Stimulated activated CD4-positive, alpha-beta T cell treated with anti-CD3 and anti-CD28 coated beads, TNF-alpha, amount 100 ng/mL, for 1 hour (primary cell): ENCODE results near the gene ZNF195.
"Not testable (repeated sequence)": the region's sequence is repeated elsewhere in the genome, so short reads cannot be mapped to it uniquely, and the experiment has no call there.

Source experiments
- DNase-seq, 3 donors: peaks; one replicate each; pipeline ENCODE4 v3.0.0-alpha.2; 2020; ENCODE audit warnings: low read depth in 3 of 3, low spot score in 1 of 3

Gene ZNF195

DNA sequence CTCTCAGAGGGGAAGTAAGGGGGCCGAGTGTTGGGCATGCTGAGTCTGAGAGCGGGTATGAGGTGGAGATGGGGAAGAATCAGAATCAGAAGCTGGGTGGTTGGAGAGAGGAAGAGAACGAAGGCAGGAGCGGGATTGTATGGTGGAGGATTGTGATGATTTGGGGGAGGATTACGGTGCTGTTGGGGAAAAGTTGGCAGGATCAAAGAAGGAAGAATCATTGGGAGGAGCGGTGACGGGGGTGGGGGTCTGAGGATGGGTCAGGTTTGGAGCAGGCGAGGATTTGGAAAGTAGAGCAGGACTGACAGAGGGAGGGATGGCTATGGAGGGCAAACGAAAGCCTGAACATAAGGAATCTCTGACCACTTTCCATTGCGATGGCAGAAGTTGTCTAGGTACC lies 22.1 kb downstream of the ZNF195 start:
- DNase-seq, result no peak

DNA sequence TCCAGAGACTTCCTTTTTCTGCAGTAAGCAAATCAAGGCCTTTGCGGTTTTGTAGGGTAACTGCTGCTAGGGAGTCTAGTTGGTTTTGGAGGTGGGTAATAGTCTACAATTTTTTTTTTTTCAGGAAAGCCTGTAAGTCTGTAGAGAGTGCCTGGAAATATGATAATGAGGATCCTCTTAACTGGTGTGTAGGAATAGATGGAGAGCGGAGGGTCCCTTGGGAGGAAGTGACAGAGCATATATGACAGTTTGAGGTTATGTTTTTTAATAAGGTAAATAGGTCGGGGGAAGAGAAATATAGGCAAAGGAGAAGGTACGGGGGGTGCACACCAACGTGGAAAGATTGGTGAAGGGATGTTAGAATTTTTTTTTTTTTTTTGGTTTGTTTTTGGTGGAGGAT lies 25.9 kb downstream of the ZNF195 start:
- DNase-seq, result no peak

DNA sequence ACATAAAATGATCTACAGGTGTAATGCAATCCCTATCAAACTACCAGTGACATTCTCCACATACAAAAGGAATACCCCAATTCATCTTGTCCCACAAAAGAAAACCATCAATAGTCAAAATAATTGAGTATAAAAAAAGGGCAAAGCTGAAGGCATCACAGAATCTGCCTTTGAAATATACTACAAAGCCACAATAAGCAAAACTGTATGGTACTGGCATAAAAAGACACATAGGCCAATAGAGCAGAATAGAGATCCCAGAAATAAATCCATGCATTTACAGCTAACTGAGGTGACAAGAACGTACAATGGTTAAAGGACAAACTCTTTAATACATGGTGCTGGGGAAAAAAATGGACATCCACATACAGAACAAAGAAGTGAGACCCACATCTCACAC lies 31.8 kb downstream of the ZNF195 start:
- no peak for DNase-seq

DNA sequence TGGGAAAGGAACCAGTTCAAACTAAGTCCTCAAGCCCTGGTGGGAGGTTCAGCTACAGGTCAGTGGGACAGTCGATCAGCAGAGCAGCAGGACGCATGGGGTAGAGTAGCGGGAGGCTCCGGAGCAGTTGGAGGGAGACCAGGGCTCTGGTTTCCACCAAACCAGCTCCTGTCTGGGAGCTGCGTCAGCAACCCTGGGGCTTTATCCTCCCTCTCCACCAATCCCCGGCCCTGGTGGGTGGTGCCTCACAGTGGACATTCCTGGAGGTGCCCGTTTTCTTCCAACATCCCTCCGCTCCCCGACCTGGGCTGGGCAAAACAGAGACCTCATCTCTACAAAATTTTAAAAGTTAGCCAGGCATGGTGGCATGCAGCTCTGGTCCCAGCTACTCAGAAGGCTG lies 32.4 kb downstream of the ZNF195 start:
- DNase-seq, result no peak

DNA sequence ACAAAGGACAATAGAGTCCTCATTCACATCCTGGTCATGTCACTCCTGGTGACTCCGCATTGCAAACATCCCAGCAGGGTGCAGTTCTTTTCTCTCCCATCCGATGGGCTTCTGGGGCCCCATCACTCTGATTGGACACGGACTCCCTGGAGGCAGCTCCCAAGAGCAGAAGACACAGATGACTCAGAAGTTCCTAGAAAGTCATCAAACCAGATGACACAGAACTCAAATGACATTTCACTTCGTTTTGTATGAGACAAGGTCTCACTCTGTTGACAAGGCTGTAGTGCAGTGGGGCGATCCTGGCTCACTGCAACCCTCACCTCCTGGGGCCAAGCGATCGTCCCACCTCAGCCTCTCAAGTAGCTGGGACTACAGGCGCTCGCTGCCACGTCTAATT lies 33.2 kb downstream of the ZNF195 start:
- no peak for DNase-seq

DNA sequence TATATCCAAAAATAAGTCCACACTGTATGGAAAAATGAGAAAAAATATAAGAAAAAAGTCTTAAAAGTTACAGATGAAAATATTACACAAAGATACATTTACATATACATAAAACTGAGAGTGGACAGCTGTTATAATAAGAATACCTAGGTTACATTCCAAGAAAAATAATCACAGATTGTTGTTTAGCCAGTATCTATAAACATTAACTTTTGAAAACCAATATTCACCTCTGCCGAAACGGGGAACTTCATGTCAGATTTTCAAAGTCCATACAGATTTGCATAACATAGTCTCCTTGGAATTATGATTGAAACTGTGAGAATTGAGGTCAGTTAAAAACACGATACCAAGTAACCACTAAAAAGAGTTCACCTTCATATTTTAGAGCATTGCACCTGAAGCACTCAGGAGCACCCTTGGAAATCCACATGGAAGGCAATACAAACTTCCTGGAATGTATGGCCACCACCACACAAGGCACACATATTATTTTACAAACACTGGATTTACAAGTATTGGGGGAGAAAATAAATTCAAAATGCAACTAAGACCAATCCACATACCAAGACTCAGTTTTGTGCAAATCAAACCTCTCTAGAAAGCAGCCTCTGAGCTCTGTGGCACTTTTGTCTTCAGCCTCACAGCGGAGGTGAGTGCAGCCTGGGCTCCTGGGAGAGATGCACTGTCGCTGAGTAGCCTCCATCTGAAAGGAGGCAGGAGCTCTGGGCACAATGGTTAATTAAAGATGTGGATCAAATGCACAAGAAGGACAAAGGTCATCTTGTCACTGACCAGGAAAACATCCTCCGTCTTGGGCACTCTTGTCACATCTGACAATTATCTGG lies 34.4 kb downstream of the ZNF195 start:
- DNase-seq, result no peak

DNA sequence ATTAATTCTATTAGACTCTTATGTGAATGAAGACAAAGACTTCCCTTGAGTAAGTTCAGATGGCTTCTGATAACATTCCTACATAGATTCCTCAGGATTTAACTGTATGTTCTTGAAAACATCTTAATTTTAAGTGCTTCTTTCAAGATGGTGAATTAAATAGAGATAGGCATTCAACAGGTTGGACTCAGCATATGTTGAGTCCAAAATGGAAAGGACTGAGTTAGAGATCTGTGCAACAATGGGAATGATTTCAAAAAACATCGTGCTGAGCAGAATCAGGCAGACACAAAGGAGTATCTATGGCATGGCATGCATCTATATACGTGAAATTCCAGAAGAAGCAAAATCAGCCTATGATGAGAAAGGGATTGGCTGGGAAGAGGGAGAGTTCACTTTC lies 36.2 kb downstream of the ZNF195 start:
- no peak for DNase-seq

DNA sequence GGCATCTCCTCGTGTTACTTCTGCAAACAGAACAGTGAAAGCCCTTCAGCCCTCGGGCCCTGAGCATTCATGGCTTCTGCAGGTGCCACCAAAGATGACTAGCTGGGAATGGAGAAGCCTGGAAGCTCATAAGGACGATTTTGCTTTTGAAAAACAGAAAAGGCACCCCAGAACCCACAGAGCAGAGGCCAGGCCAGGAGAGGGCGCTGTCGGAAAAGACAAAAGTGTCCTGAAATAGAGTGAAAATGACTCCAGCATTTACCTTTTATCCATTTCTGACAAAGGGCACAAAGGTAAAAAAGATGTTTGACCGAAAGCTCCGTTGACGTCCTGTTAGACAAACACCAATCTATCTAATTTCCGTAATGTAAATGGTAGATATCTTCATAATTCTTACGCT lies 37.6 kb downstream of the ZNF195 start:
- peak; percentile 9 to 62 (median 16) for DNase-seq

DNA sequence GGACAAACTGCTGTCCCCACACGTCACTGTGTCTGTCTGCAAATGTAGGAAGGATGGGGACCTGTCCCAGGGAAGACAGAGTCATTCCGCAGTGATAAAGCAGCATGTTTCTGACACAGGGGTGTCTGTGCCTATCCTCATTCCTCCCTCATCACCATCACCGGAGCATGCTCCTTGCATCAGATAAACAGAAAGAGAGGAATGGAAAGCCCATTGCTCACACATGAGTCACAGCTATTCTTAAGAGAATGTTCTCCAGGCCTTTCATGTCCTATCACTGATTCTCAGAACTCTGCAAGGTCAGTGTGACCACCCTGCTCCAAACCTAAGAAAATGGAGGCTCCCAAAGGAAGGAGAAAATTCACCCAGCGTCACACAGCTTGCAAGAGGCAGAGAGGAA lies 38.9 kb downstream of the ZNF195 start:
- DNase-seq, result no peak

DNA sequence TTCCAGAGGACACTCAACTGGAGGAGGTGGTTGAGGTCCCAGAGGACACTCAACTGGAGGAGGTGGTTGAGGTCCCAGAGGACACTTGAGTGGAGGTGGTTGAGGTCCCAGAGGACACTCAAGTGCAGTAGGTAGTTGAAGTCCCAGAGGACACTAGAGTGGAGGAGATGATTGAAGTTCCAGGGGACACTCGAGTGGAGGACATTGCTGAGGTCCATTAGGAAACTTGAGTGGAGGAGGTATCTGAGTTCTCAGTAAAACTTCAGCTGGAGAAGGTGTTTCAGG lies 39.7 kb downstream of the ZNF195 start:
- DNase-seq, result no peak

DNA sequence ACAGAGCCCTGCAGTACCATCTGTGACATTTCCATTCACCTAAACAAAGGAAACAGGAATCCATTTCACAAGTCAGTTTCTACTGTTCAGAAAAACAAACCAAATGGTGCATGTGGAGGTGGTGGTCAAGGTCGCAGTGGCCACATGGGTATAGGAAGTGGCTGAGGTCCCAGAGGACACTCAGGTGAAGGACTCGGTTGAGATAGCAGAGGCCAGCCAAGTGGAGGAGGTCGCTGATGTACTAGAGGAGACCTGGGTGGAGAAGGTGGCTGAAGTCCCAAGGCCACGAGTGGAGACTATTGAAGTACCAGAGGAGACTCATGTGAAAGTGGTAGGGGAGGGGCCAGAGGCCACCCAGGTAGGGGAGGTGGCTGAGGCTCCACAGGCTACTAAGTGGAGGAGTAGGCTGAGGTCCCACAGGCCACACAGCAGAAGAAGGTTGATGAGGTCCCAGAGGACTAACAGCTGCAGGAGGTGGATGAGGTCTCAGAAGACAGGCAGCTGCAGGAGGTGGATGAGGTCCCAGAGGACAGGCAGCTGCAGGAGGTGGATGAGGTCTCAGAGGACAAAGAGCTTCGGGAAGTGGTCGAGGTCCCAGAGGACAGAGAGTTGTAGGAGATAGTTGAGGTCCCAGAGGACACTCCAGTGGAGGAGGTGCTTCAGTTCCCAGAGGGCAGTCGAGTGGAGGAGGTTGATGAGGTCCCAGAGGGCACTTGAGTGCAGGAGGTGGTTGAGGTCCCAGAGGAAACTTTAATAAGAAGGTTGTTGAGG lies 40.2 kb downstream of the ZNF195 start:
- DNase-seq, result no peak

DNA sequence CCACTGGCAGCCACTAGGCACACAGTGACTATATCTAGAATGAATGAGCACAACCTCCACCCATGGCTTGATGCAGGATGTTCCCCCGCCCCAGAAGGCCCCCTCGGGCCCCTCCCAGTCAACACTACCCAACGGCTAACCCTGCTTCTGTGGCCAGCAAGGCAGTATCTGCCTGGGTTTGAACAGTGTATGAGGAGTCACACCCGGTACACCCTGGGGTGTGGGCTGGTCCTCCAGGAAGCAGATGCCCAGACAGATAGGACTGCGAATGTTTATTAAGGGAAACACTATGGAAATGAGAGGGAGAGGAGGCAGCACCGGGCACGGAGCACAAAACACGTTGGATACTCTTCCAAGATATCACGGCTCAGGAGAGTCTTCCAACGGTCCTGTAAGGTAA lies 42.5 kb downstream of the ZNF195 start:
- DNase-seq, result not testable (repeated sequence)

DNA sequence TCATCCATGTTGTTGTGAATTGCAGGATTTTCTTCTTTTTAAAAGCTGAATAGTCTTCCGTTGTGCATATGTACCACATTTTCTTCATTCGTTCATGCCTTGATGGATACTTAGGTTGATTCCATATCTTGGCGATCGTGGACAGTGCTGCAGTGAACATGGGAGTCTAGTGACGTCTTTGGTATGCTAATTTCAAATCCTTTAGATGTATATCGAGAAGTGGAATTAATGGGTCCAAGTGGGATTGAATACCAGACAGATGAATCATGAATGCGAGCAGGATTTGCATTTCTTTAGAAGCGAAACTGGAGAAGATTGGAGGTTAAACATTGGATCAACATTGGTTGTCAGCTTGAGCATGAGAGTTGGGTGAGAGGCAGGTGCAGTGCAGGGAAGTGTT lies 45.8 kb downstream of the ZNF195 start:
- DNase-seq, result not testable (repeated sequence)

DNA sequence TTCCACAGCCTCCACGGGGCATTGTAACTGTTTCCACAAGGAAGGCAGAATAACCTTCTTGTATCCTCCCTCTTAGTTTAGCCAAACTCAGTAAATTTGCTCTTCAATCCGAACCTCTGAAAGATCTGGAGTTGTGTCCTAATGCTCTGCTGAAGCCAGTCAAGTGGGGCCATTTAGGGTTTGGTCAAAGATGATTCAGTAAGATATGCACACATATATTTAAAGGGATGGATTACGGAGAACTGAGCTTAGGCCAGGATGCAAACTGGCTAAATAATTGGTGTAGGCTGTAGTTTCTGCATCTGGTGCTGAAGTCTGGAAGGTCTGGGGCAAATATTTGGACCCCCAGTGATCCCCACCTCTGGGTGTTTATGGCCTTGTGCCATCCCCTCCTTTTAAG lies 47.9 kb downstream of the ZNF195 start:
- not testable (repeated sequence) for DNase-seq

DNA sequence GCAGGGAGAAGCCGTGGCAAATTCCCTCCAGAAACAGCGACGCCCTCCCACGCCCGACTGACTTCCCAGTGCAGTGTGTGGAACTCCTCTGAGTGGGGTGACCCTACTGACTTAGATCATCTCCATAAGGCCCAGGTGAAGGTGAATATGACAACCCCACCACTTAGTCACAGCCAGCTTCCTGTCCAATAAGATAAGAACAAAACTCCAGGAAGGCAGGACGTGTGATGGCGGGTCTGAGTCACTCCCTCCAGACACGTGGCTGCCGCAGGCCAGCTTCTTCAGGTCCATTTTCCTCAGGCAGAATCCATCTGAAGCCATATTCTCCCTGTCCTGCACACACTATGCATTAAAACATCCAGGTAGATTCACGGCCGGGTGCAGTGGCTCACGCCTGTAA lies 48.9 kb downstream of the ZNF195 start:
- DNase-seq, result not testable (repeated sequence)

DNA sequence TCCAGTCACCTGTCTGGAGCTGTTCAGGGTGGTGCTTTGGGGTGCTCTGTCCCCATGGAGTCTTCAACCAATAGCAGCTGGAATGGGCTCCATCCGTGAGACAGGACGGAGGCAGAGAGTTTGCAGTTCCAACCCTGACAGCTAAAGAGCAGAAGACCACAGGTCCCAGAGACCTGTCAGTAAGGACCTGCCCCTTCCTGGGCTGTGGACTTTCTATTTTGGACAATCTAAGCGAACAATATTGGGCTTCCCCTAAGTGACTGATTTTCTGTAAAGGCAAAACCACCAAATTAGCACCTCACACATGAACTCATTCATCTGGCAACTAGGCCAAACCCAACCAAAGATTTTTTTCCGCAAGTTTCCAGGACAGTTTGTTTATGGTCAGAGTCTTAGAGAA lies 50.4 kb downstream of the ZNF195 start:
- not testable (repeated sequence) for DNase-seq

DNA sequence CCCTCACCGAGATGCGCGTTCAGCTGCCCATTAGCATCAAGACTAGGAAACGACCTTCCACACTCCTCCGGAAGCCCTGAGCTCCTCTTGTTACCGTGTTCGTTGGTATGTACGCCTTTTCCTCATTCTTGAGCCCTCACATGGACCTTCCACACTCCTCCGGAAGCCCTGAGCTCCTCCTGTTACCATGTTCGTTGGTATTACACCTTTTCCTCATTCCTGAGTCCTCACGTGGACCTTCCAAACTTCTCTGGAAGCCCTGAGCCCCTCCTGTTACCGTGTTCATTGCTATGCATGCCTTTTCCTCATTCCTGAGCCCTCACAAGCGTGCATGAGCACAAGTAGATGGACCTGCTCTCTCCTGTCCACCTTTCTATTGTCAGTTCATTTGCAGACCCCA lies 52.5 kb downstream of the ZNF195 start:
- DNase-seq, result not testable (repeated sequence)

DNA sequence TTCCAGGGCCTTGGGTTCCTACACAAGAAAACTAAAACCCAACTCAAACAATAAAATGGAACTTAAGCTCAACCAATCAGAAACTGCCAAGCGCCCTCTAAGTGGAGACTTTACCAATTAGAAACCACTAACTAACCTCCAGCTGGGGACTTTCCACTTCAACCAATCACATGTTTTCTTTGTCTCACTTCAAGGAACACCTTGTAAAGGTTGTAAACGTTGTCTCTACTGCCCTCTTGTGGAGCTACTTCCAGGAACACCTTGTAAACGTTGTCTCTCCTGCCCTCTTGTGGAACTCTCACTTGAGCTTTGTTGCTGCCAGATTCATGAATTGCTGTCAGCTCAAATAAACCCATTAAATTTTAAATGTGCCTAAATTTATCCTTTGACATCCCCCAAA lies 54.2 kb downstream of the ZNF195 start:
- DNase-seq, result not testable (repeated sequence)
